Endodermal cell (in vitro differentiated cells): ENCODE results near the gene ARID5B. TPM values are rescaled to one million over a fixed set of nuclear protein-coding genes. Genes with fewer than 3 reads are reported as not detected.

ENCODE experiments used
- DNase-seq: peaks from one replicate; pipeline ENCODE4 v3.0.0-alpha.2; 2017
- H3K27ac ChIP-seq: 2 replicates; pipeline ENCODE4 v1.5.1; 2013; ENCODE audit warnings: mild to moderate bottlenecking, low read depth, low read length, moderate library complexity
- H3K27me3 ChIP-seq: 2 replicates; pipeline ENCODE4 v1.6.1; 2013; ENCODE audit warnings: mild to moderate bottlenecking, low read length, moderate library complexity; ENCODE audit not compliant: insufficient read depth, control insufficient read depth, poor library complexity, severe bottlenecking
- H3K36me3 ChIP-seq: 2 replicates; pipeline ENCODE4 v1.7.0; 2013; ENCODE audit warnings: mild to moderate bottlenecking, low read length, moderate library complexity; ENCODE audit not compliant: control insufficient read depth, insufficient read depth
- H3K4me1 ChIP-seq: one replicate; pipeline ENCODE4 v1.7.0; 2013; ENCODE audit warnings: low read length; ENCODE audit not compliant: control insufficient read depth, insufficient read depth
- H3K4me3 ChIP-seq: 2 replicates; pipeline ENCODE4 v1.5.1; 2013; ENCODE audit warnings: mild to moderate bottlenecking, low read length, moderate library complexity
- H3K9ac ChIP-seq: 2 replicates; pipeline ENCODE4 v1.6.1; 2013; ENCODE audit warnings: mild to moderate bottlenecking, low read length, moderate library complexity; ENCODE audit not compliant: poor library complexity, severe bottlenecking; ENCODE audit errors: extremely low read depth
- H3K9me3 ChIP-seq: 2 replicates; pipeline ENCODE4 v1.6.1; 2013; ENCODE audit warnings: mild to moderate bottlenecking, low read length, moderate library complexity; ENCODE audit not compliant: control insufficient read depth
- H3K27ac Mint-ChIP-seq: 2 replicates; pipeline ENCODE4 v1.8.0; 2020; ENCODE audit warnings: mixed read lengths
- H3K27me3 Mint-ChIP-seq: 2 replicates; pipeline ENCODE4 v1.8.0; 2021; ENCODE audit warnings: mild to moderate bottlenecking, mixed read lengths; ENCODE audit not compliant: insufficient read depth
- H3K36me3 Mint-ChIP-seq: 2 replicates; pipeline ENCODE4 v1.8.0; 2020; ENCODE audit warnings: low read depth, mixed read lengths
- H3K4me1 Mint-ChIP-seq: 2 replicates; pipeline ENCODE4 v1.8.0; 2020; ENCODE audit warnings: mixed read lengths
- H3K4me3 Mint-ChIP-seq: 2 replicates; pipeline ENCODE4 v1.8.0; 2020; ENCODE audit warnings: mild to moderate bottlenecking, moderate library complexity, mixed read lengths
- H3K9me3 Mint-ChIP-seq: 2 replicates; pipeline ENCODE4 v1.8.0; 2020; ENCODE audit warnings: mild to moderate bottlenecking, mixed read lengths
- WGBS, 2 experiments: methylation state at CpG; one replicate each; pipeline versions ENCODE4 v1.1.5 to v1.1.7; 2013; ENCODE audit warnings: missing lambda C conversion rate in 2 of 2, mixed read lengths in 1 of 2; ENCODE audit not compliant: insufficient coverage in 1 of 2, insufficient read length in 1 of 2; 5-methylcytosine and 5-hydroxymethylcytosine counted together
- total RNA-seq, 2 donors: library from RNA; stranded (reverse); fragmentation: NEBNext Ultra II Directional in 1 of 2; extraction: Animal tissue kit (Norgen Biotek cat#: 25700) in 1 of 2; gene quantifications; 2 replicates in 1 of 2; 3 replicates in 1 of 2; pipeline ENCODE4 v1.2.1, GENCODE V29; 2021
- TF ChIP-seq, protein P1 (sequence below): fragments of 200-600 bp; sonication (generic); conservative IDR thresholded peaks from 2 replicates; pipeline ENCODE4 v1.5.0; 2021; ENCODE audit warnings: antibody characterized with exemption, mild to moderate bottlenecking

The ARID5B gene
- total RNA-seq, 2 donors from 2014 or later, result 1.2 to 1.8 TPM

DNA sequence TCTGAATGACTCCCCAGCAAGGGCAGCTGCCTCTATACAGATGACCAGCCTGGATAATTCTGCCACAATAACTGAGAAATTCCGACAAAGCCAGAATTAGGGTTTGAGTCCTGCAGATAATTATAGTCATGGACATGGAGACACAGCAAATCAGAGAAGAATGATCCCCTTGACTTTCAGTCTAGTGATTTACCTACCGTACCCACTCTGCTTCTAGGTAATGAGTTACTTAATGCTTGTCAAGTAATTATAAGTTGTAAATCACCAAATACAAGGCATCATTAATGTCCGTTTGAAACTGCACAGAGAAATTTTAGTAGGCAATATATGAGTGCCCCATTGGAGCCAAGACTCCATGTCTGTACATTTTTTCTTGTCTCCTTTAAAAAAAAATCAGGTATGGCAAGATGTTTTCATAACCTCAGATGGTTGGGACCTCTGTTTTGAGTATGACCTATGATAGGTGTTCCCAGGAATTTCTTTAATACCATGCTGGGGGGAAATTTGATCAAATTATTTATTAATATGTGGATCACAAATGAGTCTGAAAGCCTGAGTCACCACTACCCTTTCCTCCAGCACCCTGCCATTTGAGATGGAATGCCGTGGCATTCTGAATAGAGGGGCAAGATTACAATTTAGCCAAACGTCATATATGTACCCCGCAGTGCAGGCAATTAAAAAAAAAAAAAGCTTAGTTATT lies 5.5 kb upstream of the ARID5B start:
- H3K36me3 Mint-ChIP-seq, result no peaks in the 10 kb centered on the region
- H3K27ac Mint-ChIP-seq, result no peak overlapping the region
- peaks cover 30% of the 10 kb centered on the region for H3K4me1 Mint-ChIP-seq
- TF ChIP-seq, protein P1, sequence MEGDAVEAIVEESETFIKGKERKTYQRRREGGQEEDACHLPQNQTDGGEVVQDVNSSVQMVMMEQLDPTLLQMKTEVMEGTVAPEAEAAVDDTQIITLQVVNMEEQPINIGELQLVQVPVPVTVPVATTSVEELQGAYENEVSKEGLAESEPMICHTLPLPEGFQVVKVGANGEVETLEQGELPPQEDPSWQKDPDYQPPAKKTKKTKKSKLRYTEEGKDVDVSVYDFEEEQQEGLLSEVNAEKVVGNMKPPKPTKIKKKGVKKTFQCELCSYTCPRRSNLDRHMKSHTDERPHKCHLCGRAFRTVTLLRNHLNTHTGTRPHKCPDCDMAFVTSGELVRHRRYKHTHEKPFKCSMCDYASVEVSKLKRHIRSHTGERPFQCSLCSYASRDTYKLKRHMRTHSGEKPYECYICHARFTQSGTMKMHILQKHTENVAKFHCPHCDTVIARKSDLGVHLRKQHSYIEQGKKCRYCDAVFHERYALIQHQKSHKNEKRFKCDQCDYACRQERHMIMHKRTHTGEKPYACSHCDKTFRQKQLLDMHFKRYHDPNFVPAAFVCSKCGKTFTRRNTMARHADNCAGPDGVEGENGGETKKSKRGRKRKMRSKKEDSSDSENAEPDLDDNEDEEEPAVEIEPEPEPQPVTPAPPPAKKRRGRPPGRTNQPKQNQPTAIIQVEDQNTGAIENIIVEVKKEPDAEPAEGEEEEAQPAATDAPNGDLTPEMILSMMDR, result no peak
- H3K27me3 Mint-ChIP-seq, result peaks cover 37% of the 10 kb centered on the region
- Histone ChIP-seq H3K4me3 (no peak overlapping the region), H3K9me3 (no peaks in the 10 kb centered on the region), H3K4me1 (peaks cover 5% of the 10 kb centered on the region), H3K27ac (no peak overlapping the region), H3K27me3 (peaks cover 31% of the 10 kb centered on the region), H3K36me3 (no peaks in the 10 kb centered on the region), H3K9ac (no peak overlapping the region)
- no peak for DNase-seq
- H3K9me3 Mint-ChIP-seq, result no peaks in the 10 kb centered on the region
- no peak overlapping the region for H3K4me3 Mint-ChIP-seq
- 93 to 100% methylated on average over 2 to 6 of the region's 6 CpGs for WGBS, 2 experiments

DNA sequence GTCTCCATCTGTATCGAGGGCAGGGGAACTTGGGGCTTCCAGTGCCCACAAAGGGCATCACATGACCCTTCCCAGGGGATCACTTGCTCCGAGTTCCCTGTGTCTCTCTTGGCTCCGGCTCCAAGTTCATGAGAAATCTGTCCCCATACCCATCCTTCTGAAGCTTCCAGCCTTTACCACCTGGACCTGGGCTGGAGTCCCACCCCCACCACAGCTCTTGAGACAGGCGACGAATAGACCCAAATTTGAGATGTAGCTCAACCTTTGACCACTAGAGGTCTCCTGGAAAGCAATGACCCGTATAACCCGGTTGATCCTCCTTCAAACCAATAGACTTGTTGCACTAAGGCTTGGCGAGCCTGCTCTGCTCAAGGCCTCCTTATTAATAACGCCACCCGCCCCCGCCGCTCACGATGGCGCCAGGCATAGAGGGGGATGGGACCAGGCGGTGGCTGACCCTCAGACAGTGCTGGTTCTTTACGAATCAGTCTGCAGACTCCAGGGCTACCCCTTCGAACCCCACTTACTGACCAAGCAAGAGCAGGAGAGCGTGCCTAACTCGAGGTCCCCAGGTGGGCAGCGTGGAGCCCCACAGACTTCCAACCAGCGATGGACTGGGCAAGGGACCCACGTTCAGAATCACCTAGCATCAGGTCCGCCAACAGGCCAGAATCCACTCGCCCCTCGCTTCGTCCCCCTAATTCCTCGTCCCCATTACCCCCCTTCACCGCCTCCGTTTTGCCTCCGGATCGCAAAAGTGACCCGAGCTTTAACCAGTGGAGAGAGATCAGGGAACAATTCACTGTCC lies 4.4 kb upstream of the ARID5B start:
- TF ChIP-seq, protein P1, result peak; percentile 85
- peak overlapping the region; percentile 75 for H3K4me3 ChIP-seq

DNA sequence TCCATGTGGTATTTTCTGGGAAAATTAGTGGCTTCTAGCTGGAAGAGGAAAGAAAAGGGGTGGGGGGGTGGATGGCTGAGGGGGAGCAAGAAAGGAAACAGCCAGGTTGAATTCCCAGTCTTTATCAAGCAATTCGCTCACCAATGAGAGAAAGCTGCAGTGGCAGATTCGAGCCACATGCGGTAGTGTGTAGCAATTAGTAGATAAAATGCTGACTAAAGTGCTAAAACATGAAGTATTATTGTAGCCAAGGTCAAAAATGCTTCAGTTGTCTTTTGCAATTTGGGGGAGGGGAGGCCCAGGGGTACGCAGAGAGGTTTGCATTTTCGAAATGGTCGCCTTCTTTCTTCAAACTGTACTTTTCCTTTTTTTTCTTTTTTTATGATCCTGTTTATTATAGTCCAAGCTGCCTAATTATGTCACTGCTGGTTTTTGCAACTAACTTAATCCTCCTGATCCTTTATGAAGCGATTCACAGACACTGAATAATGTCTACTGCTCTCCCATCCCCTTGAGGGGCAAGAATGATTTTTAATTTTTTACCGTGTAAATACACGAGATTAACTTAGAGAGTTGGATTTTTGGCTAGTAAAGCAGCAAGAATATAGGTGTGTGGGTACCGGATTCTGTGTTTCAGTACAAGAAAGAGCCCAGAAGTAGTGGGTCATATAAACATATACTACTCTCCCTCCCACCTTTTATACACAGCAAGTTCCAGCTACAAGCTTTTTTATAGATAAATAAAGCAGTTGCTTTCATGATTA lies 3.6 kb upstream of the ARID5B start:
- no peaks in the 10 kb centered on the region for H3K9me3 Mint-ChIP-seq
- no peak overlapping the region for H3K27ac ChIP-seq
- H3K4me3 Mint-ChIP-seq, result peak overlapping the region; percentile 66
- H3K27ac Mint-ChIP-seq, result no peak overlapping the region
- peaks cover 40% of the 10 kb centered on the region for H3K4me1 Mint-ChIP-seq
- H3K36me3 ChIP-seq, result no peaks in the 10 kb centered on the region
- peaks cover 5% of the 10 kb centered on the region for H3K4me1 ChIP-seq
- peak; percentile 77 for DNase-seq
- peak overlapping the region; percentile 75 for H3K4me3 ChIP-seq
- TF ChIP-seq, protein P1, result peak; percentile 56
- no peaks in the 10 kb centered on the region for H3K9me3 ChIP-seq
- peaks cover 31% of the 10 kb centered on the region for H3K27me3 ChIP-seq
- peaks cover 39% of the 10 kb centered on the region for H3K27me3 Mint-ChIP-seq
- H3K36me3 Mint-ChIP-seq, result no peaks in the 10 kb centered on the region
- peak overlapping the region; percentile 27 for H3K9ac ChIP-seq
- 25 to 32% methylated on average over 8 to 10 of the region's 10 CpGs for WGBS, 2 experiments

More for the DNA sequence above, 4.4 kb upstream of the ARID5B start:
- no peaks in the 10 kb centered on the region for H3K9me3 Mint-ChIP-seq
- peaks cover 31% of the 10 kb centered on the region for H3K27me3 ChIP-seq
- peak overlapping the region; percentile 27 for H3K9ac ChIP-seq
- no peaks in the 10 kb centered on the region for H3K36me3 Mint-ChIP-seq
- no peak overlapping the region for H3K27ac ChIP-seq
- H3K27ac Mint-ChIP-seq, result peak overlapping the region; percentile 28
- peaks cover 37% of the 10 kb centered on the region for H3K27me3 Mint-ChIP-seq
- H3K9me3 ChIP-seq, result no peaks in the 10 kb centered on the region
- H3K4me1 Mint-ChIP-seq, result peaks cover 36% of the 10 kb centered on the region
- H3K4me3 Mint-ChIP-seq, result peak overlapping the region; percentile 66
- H3K4me1 ChIP-seq, result peaks cover 5% of the 10 kb centered on the region
- 17 to 32% methylated on average over 11 to 32 of the region's 32 CpGs for WGBS, 2 experiments
- DNase-seq, result peak; percentile 88
- H3K36me3 ChIP-seq, result no peaks in the 10 kb centered on the region
